HEK293 (cell line): ENCODE results near the gene NTN5.

ENCODE experiments used
- KLF1 ChIP-seq: fragments of 450-650 bp; formaldehyde crosslinking; IDR thresholded peaks from 2 replicates; pipeline ENCODE4 v1.5.1; 2016; ENCODE audit warnings: missing biosample characterization, missing genetic modification characterization
- KLF17 ChIP-seq: fragments of 450-650 bp; formaldehyde crosslinking; IDR thresholded peaks from 2 replicates; pipeline ENCODE4 v1.5.1; 2016; ENCODE audit warnings: missing biosample characterization, missing genetic modification characterization
- KLF8 ChIP-seq: fragments of 450-650 bp; formaldehyde crosslinking; IDR thresholded peaks from 2 replicates; pipeline ENCODE4 v1.5.1; 2016; ENCODE audit warnings: missing biosample characterization, missing genetic modification characterization
- OVOL3 ChIP-seq: fragments of 450-650 bp; formaldehyde crosslinking; IDR thresholded peaks from 2 replicates; pipeline ENCODE4 v1.5.1; 2016; ENCODE audit warnings: missing biosample characterization, missing genetic modification characterization
- RBAK ChIP-seq: fragments of 450-650 bp; formaldehyde crosslinking; IDR thresholded peaks from 2 replicates; pipeline ENCODE4 v1.5.1; 2016; ENCODE audit warnings: missing biosample characterization, missing genetic modification characterization
- REPIN1 ChIP-seq: fragments of 450-650 bp; formaldehyde crosslinking; IDR thresholded peaks from 2 replicates; pipeline ENCODE4 v1.5.1; 2017; ENCODE audit warnings: missing biosample characterization, missing genetic modification characterization, low read depth
- SALL2 ChIP-seq: fragments of 450-650 bp; formaldehyde crosslinking; IDR thresholded peaks from 2 replicates; pipeline ENCODE4 v1.5.0; 2017; ENCODE audit warnings: missing biosample characterization, mild to moderate bottlenecking, missing genetic modification characterization, borderline replicate concordance
- SP2 ChIP-seq: fragments of 450-650 bp; formaldehyde crosslinking; IDR thresholded peaks from 2 replicates; pipeline ENCODE4 v1.5.1; 2016; ENCODE audit warnings: missing biosample characterization, missing genetic modification characterization
- ZBTB21 ChIP-seq: fragments of 450-650 bp; formaldehyde crosslinking; IDR thresholded peaks from 2 replicates; pipeline ENCODE4 v1.5.1; 2017; ENCODE audit warnings: missing biosample characterization, missing genetic modification characterization
- ZBTB8A ChIP-seq: fragments of 450-650 bp; formaldehyde crosslinking; IDR thresholded peaks from 2 replicates; pipeline ENCODE4 v1.5.1; 2016; ENCODE audit warnings: missing biosample characterization, missing genetic modification characterization
- ZFHX2 ChIP-seq: fragments of 450-650 bp; formaldehyde crosslinking; conservative IDR thresholded peaks from 2 replicates; pipeline ENCODE4 v1.5.1; 2016; ENCODE audit warnings: missing biosample characterization, missing genetic modification characterization
- ZFP37 ChIP-seq: fragments of 450-650 bp; formaldehyde crosslinking; IDR thresholded peaks from 2 replicates; pipeline ENCODE4 v1.5.1; 2016; ENCODE audit warnings: missing biosample characterization, missing genetic modification characterization
- ZNF112 ChIP-seq: fragments of 450-650 bp; formaldehyde crosslinking; IDR thresholded peaks from 2 replicates; pipeline ENCODE4 v1.5.0; 2017; ENCODE audit warnings: missing biosample characterization, missing genetic modification characterization
- ZNF221 ChIP-seq: fragments of 450-650 bp; formaldehyde crosslinking; IDR thresholded peaks from 2 replicates; pipeline ENCODE4 v1.5.1; 2017; ENCODE audit warnings: missing biosample characterization, missing genetic modification characterization, borderline replicate concordance
- ZNF248 ChIP-seq: fragments of 450-650 bp; formaldehyde crosslinking; IDR thresholded peaks from 2 replicates; pipeline ENCODE4 v1.5.1; 2017; ENCODE audit warnings: missing biosample characterization, missing genetic modification characterization
- ZNF266 ChIP-seq: fragments of 450-650 bp; formaldehyde crosslinking; IDR thresholded peaks from 2 replicates; pipeline ENCODE4 v1.5.1; 2016; ENCODE audit warnings: missing biosample characterization, missing genetic modification characterization, low read depth
- ZNF335 ChIP-seq: fragments of 450-650 bp; formaldehyde crosslinking; conservative IDR thresholded peaks from 2 replicates; pipeline ENCODE4 v1.5.1; 2016; ENCODE audit warnings: missing biosample characterization, missing genetic modification characterization
- ZNF350 ChIP-seq: fragments of 450-650 bp; formaldehyde crosslinking; IDR thresholded peaks from 2 replicates; pipeline ENCODE4 v1.5.0; 2017; ENCODE audit warnings: missing biosample characterization, mild to moderate bottlenecking, missing genetic modification characterization
- ZNF391 ChIP-seq: fragments of 450-650 bp; formaldehyde crosslinking; IDR thresholded peaks from 2 replicates; pipeline ENCODE4 v1.5.1; 2016; ENCODE audit warnings: low read depth, missing biosample characterization, missing genetic modification characterization, borderline replicate concordance
- ZNF423 ChIP-seq: fragments of 450-650 bp; formaldehyde crosslinking; IDR thresholded peaks from 2 replicates; pipeline ENCODE4 v1.5.1; 2016; ENCODE audit warnings: missing biosample characterization, missing genetic modification characterization
- ZNF513 ChIP-seq: fragments of 450-650 bp; IDR thresholded peaks from 2 replicates; pipeline ENCODE4 v1.5.1; 2018; ENCODE audit warnings: missing biosample characterization, missing genetic modification characterization
- ZNF518A ChIP-seq: fragments of 450-650 bp; formaldehyde crosslinking; conservative IDR thresholded peaks from 2 replicates; pipeline ENCODE4 v1.5.1; 2016; ENCODE audit warnings: low read depth, missing biosample characterization, missing genetic modification characterization
- ZNF548 ChIP-seq: fragments of 450-650 bp; formaldehyde crosslinking; IDR thresholded peaks from 2 replicates; pipeline ENCODE4 v1.5.1; 2016; ENCODE audit warnings: missing biosample characterization, missing genetic modification characterization
- ZNF585B ChIP-seq: fragments of 450-650 bp; formaldehyde crosslinking; IDR thresholded peaks from 2 replicates; pipeline ENCODE4 v1.5.1; 2016; ENCODE audit warnings: missing biosample characterization, missing genetic modification characterization
- ZNF623 ChIP-seq: fragments of 450-650 bp; formaldehyde crosslinking; IDR thresholded peaks from 2 replicates; pipeline ENCODE4 v1.5.1; 2016; ENCODE audit warnings: missing biosample characterization, missing genetic modification characterization
- ZNF654 ChIP-seq: fragments of 450-650 bp; formaldehyde crosslinking; IDR thresholded peaks from 2 replicates; pipeline ENCODE4 v1.5.1; 2016; ENCODE audit warnings: low read depth, missing biosample characterization, missing genetic modification characterization
- ZNF670 ChIP-seq: fragments of 450-650 bp; formaldehyde crosslinking; IDR thresholded peaks from 2 replicates; pipeline ENCODE4 v1.5.1; 2016; ENCODE audit warnings: missing biosample characterization, missing genetic modification characterization, low read depth
- ZNF76 ChIP-seq: fragments of 450-650 bp; formaldehyde crosslinking; IDR thresholded peaks from 2 replicates; pipeline ENCODE4; 2016; ENCODE audit warnings: low read depth, missing biosample characterization, missing genetic modification characterization, borderline replicate concordance
- ZNF791 ChIP-seq: fragments of 450-650 bp; formaldehyde crosslinking; IDR thresholded peaks from 2 replicates; pipeline ENCODE4 v1.5.1; 2016; ENCODE audit warnings: missing biosample characterization, missing genetic modification characterization
- ZSCAN18 ChIP-seq: fragments of 450-650 bp; formaldehyde crosslinking; IDR thresholded peaks from 2 replicates; pipeline ENCODE4 v1.5.1; 2016; ENCODE audit warnings: missing biosample characterization, missing genetic modification characterization
- ZSCAN4 ChIP-seq: fragments of 450-650 bp; formaldehyde crosslinking; IDR thresholded peaks from 2 replicates; pipeline ENCODE4 v1.5.1; 2017; ENCODE audit warnings: missing biosample characterization, missing genetic modification characterization

NTN5 gene

GRCh38 chr19:48716562-48717291, 43.9 kb upstream of the NTN5 start (continued):
- TF ChIP-seq ZNF391 (tag by site-specific recombination) (no peak), ZNF221 (no peak), SALL2 (tag by site-specific recombination) (no peak), ZNF335 (tag by site-specific recombination) (peak; percentile 98), ZNF585B (no peak), ZFHX2 (tag by site-specific recombination) (peak; percentile 98), ZNF76 (peak; percentile 82), ZNF248 (tag by site-specific recombination) (no peak), REPIN1 (no peak; the same call in 1 of the 2 replicates), ZNF670 (tag by site-specific recombination) (no peak), ZNF548 (tag by site-specific recombination) (no peak), ZNF654 (tag by site-specific recombination) (no peak), ZSCAN4 (no peak), ZNF350 (tag by site-specific recombination) (no peak), ZSCAN18 (tag by site-specific recombination) (no peak), ZNF266 (tag by site-specific recombination) (no peak), OVOL3 (tag by site-specific recombination) (no peak), ZNF518A (tag by site-specific recombination) (no peak), ZNF513 (tag by site-specific recombination) (0 out of 2 replicates have a peak, but pooled peaks have one; percentile 29), ZNF623 (tag by site-specific recombination) (no peak), RBAK (tag by site-specific recombination) (no peak), ZNF423 (no peak), ZNF791 (tag by site-specific recombination) (no peak), KLF8 (tag by site-specific recombination) (peak; percentile 89), ZFP37 (tag by site-specific recombination) (peak; percentile 49; the same call in 1 of the 2 replicates), ZNF112 (tag by site-specific recombination) (no peak), KLF1 (tag by site-specific recombination) (peak; percentile 83), ZBTB8A (tag by site-specific recombination) (peak; percentile 88), ZBTB21 (tag by site-specific recombination) (no peak), KLF17 (tag by site-specific recombination) (peak; percentile 80), SP2 (peak; percentile 91)
